ENCODE results near the gene PSMB7.

The PSMB7 gene

GRCh38 chr9:124384846-124385245 is 30.4 kb downstream of the PSMB7 start:
- H3K36me3 Mint-ChIP-seq: peaks cover 7% of the 10 kb centered on the region
- H3K4me1 Mint-ChIP-seq: peaks cover 39% of the 10 kb centered on the region
- no peak overlapping the region for H3K27ac Mint-ChIP-seq
- no peaks in the 10 kb centered on the region for H3K27me3 Mint-ChIP-seq
- H3K4me3 Mint-ChIP-seq: no peak overlapping the region
- no peaks in the 10 kb centered on the region for H3K9me3 Mint-ChIP-seq

GRCh38 chr9:124384210-124384609 is 31.0 kb downstream of the PSMB7 start:
- Mint-ChIP-seq H3K9me3 (no peaks in the 10 kb centered on the region), H3K27ac (no peak overlapping the region), H3K4me1 (peaks cover 36% of the 10 kb centered on the region), H3K27me3 (no peaks in the 10 kb centered on the region), H3K36me3 (peaks cover 7% of the 10 kb centered on the region), H3K4me3 (no peak overlapping the region)

DNA sequence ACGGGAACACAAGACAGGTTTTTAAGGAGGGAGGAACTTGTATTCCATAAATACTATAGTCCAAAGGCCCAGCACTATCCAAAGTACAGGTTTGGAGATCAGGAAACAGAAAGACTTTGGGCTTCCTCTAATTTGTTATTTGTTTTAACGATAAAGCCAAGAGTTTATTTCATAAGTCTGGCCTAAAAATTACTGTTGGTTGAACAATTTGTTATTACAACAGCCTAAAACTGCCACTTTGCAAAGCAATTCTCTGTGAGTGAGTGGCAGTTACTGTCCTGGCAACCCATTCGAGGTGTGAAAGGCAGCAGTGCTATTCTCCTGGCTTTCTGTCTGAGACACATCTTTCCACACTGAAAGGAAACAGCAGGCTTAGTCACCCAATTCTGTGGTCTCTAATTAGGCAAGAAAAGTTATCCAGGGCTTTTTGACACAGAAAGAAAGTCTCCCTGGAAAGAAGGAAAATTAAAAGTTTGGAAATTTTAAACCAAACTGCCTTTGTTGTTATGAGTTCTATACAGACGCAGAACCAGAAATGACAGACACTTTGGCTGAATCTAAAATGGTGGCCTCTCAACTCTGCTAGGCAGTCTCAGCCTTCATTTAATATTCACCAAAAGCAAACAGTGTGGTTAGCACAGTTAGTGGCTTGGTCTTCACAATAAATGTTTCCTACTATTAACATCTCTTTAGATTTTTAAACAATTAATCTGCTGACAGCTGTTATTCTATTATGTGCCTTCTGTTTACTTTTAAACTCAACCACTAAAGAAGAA is 33.9 kb downstream of the PSMB7 start:
- H3K27me3 Mint-ChIP-seq: no peaks in the 10 kb centered on the region
- no peak overlapping the region for H3K27ac Mint-ChIP-seq
- no peaks in the 10 kb centered on the region for H3K9me3 Mint-ChIP-seq
- H3K4me1 Mint-ChIP-seq: peaks cover 31% of the 10 kb centered on the region
- H3K4me3 Mint-ChIP-seq: no peak overlapping the region
- H3K36me3 Mint-ChIP-seq: peaks cover 11% of the 10 kb centered on the region

DNA sequence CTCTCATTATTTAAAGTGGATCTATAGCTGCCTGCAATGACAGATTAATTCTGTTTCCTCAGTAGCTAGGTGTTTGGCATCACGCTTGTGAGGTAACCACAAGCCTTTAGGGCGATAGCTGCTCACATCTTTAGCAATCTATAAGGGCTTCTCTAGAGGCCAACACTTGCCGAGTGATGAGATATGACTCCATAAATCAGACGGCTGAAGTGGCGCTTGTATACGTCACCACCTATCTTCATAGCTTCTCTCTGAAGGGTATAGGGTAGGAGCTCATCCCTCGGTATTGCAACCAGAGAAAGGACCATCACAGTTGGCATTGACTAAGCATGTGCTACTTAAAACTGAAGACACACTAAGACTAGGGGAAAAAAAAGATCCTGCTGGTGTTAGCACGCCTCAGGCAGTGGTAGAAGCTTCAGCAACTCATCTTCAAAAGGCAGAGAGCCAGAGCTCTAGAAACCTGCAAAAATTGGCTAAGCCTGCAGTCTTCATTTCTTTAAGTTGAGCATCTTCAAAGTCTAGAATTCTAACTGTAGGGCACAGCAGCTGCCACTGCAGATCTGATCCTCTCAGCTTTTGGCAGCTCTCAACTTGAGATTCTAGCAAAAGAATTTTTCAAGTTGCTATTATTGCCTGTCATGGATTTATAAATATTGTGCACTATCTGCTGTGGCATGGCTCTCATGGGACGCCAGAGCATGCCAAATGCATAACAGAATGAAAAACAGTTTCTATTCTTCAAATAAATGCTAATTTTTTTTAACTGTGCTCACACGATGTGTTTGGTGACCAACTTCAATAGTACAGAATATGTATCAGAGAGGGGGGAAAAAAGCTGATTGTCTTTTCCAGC is 37.5 kb downstream of the PSMB7 start:
- Mint-ChIP-seq H3K27me3 (no peaks in the 10 kb centered on the region), H3K4me3 (no peak overlapping the region), H3K9me3 (no peaks in the 10 kb centered on the region), H3K36me3 (peaks cover 18% of the 10 kb centered on the region), H3K4me1 (peaks cover 40% of the 10 kb centered on the region), H3K27ac (no peak overlapping the region)

DNA sequence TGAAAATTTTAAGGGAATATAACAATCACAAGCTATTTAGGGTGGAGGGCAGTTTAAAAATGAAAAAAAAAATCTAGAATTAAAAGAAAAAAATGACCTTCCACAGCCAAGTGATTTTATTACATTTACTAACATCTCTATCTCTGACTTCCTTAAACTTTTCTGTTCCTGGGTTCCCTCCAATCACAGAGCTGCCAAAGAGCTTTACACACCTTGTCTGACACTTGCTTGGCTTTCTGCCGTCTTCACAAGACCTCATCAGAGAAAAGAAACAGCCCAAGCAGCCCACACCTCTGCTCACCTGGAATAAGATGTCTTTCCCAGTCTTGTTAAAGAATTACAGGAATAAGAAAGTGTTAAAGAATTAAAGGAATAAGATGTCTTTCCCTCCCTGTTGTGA is 38.9 kb downstream of the PSMB7 start:
- Mint-ChIP-seq H3K27ac (no peak overlapping the region), H3K9me3 (no peaks in the 10 kb centered on the region), H3K27me3 (no peaks in the 10 kb centered on the region), H3K36me3 (peaks cover 20% of the 10 kb centered on the region), H3K4me1 (peaks cover 55% of the 10 kb centered on the region), H3K4me3 (no peak overlapping the region)

DNA sequence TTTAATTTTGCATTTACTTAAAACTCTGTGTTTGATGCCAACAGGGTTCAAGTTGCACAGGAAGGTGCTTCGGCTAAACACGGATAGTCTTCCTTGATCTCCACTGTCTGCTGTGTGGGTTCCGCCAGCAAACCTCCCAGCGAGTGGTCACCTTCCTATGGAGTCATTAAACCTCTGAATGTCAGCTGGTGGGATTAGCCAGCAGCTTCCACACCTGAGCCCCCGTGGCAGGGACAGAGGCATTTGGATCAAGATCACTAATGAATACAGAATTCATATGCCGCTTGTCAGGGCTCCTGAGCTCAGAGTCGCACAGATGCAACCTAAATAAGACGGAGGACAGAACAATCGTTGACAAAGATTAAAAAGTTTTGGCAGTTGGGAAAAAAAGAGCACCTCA is 39.5 kb downstream of the PSMB7 start:
- Mint-ChIP-seq H3K36me3 (peaks cover 20% of the 10 kb centered on the region), H3K9me3 (no peaks in the 10 kb centered on the region), H3K4me1 (peaks cover 60% of the 10 kb centered on the region), H3K4me3 (no peak overlapping the region), H3K27me3 (no peaks in the 10 kb centered on the region), H3K27ac (no peak overlapping the region)

DNA sequence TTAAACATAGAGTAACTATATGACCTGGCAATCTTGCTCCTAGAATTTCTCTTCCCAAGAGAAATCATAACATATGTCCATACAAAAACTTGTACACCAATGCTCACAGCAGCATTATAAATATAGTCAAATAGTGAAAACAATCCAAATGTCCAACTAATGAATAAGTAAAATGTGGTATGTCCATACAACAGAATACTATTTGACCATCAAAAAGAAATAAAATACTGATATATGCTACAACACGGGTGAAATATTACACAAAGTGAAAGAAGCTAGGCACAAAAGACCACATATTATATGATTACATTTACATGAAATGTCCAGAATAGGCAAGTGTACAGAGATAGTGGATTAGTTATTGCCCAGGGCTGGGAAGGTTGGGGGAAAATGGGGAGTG is 41.4 kb downstream of the PSMB7 start:
- H3K27ac Mint-ChIP-seq: no peak overlapping the region
- H3K27me3 Mint-ChIP-seq: no peaks in the 10 kb centered on the region
- no peak overlapping the region for H3K4me3 Mint-ChIP-seq
- peaks cover 65% of the 10 kb centered on the region for H3K4me1 Mint-ChIP-seq
- H3K9me3 Mint-ChIP-seq: no peaks in the 10 kb centered on the region
- peaks cover 18% of the 10 kb centered on the region for H3K36me3 Mint-ChIP-seq

DNA sequence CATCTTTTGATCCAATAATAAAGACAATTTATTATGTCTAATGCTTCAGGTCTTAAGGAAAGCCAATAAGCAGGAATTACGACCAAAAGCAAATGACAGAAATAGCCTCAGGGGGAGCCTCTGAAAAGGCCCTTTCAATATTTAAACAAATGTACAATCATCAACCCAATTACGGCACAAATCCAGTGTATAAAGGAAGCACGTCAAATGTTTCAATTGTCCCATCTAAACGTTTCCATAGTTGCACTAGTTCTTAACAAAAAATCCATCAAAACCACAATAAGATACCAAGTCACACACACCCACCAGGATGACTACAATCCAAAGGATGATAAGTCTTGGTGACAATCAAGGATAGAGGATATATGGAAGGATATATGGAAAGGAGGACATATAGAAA is 41.9 kb downstream of the PSMB7 start:
- Mint-ChIP-seq H3K4me1 (peaks cover 65% of the 10 kb centered on the region), H3K27ac (no peak overlapping the region), H3K36me3 (peaks cover 18% of the 10 kb centered on the region), H3K9me3 (no peaks in the 10 kb centered on the region), H3K27me3 (no peaks in the 10 kb centered on the region), H3K4me3 (no peak overlapping the region)

DNA sequence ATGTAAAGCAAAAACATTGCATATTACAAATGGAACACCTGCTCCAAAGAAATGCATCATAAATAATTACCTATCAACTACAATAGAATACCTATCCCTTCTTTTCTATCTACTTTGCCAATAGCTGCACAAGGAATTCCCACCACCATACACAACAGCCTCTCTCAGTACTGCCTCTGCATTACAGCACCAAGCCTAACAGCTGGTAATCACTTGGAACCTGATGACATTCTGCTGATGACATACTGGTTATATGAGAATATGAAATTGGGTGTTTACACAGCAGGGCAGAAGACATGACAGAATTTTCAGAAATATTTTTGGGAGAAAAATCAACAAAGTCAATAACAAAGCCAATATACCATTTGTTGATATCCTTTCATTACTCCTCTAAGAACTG is 43.2 kb downstream of the PSMB7 start:
- peaks cover 71% of the 10 kb centered on the region for H3K4me1 Mint-ChIP-seq
- no peaks in the 10 kb centered on the region for H3K27me3 Mint-ChIP-seq
- H3K9me3 Mint-ChIP-seq: no peaks in the 10 kb centered on the region
- H3K27ac Mint-ChIP-seq: peak overlapping the region; percentile 31
- H3K4me3 Mint-ChIP-seq: no peak overlapping the region
- H3K36me3 Mint-ChIP-seq: peaks cover 17% of the 10 kb centered on the region

GRCh38 chr9:124370896-124371582 is 44.2 kb downstream of the PSMB7 start:
- Mint-ChIP-seq H3K4me1 (peaks cover 76% of the 10 kb centered on the region), H3K27me3 (no peaks in the 10 kb centered on the region)

DNA sequence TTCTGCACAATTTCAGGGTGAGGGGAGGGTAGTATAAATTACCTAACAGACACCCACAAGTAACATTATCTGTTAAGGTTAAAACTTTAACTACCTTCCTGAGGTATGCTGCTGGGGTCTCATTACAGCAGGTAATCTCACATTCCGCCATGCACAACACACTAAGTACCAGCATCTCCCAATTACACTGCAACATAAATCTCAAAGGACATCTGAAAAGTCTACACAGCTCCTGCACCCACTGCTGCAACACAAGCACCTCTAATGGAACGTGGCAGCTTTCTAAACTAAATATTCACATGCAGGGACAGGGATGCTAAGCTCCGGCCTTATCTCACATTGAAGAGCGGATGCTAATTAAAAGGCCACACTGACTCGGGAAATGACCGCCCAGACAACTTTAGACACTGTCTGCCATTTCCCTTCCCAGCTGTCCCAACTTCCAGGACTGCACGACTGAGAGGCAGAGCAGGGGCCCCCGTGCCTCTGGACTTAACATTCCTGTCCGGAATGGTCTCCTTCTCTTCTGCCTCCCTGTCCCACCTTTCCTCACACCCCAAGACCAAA is 45.9 kb downstream of the PSMB7 start:
- H3K36me3 Mint-ChIP-seq: peaks cover 9% of the 10 kb centered on the region
- H3K9me3 Mint-ChIP-seq: no peaks in the 10 kb centered on the region
- H3K27ac Mint-ChIP-seq: no peak overlapping the region

More at GRCh38 chr9:124370896-124371582, 44.2 kb downstream of the PSMB7 start:
- H3K9me3 Mint-ChIP-seq: no peaks in the 10 kb centered on the region
- no peak overlapping the region for H3K4me3 Mint-ChIP-seq
- H3K36me3 Mint-ChIP-seq: peaks cover 14% of the 10 kb centered on the region
- no peak overlapping the region for H3K27ac Mint-ChIP-seq

GRCh38 chr9:124368692-124369091 is 46.5 kb downstream of the PSMB7 start:
- Mint-ChIP-seq H3K4me1 (peaks cover 87% of the 10 kb centered on the region), H3K27ac (no peak overlapping the region), H3K27me3 (no peaks in the 10 kb centered on the region), H3K4me3 (no peak overlapping the region), H3K36me3 (peaks cover 6% of the 10 kb centered on the region), H3K9me3 (no peaks in the 10 kb centered on the region)

More for the DNA sequence above, 45.9 kb downstream of the PSMB7 start:
- Mint-ChIP-seq H3K4me3 (no peak overlapping the region), H3K27me3 (no peaks in the 10 kb centered on the region), H3K4me1 (peaks cover 85% of the 10 kb centered on the region)

- Mint-ChIP-seq H3K4me3 (no peak overlapping the region), H3K9me3 (no peaks in the 10 kb centered on the region), H3K27ac (no peak overlapping the region), H3K4me1 (peaks cover 80% of the 10 kb centered on the region), H3K36me3 (peaks cover 4% of the 10 kb centered on the region), H3K27me3 (no peaks in the 10 kb centered on the region)
Observed at GRCh38 chr9:124366476-124367220, 48.6 kb downstream of the PSMB7 start.

DNA sequence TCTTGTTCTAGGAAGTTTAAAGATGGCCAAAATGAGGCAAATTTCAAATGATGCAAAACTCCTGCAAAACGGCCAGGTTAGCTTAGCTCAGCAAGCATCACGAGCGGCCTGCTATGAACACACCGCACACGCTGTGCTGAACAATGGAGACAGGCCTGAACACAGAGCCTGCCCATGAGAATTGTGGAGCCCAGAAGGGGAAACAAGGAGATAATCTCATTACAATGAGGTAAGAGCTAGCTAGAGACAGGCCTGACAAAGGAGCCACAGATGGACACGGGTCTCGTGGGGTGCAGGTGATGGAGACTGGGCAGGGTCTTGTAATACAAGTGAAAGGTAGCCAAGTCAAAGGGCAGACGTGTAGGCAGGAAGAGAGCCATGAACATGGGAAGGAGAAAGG is 50.2 kb downstream of the PSMB7 start:
- Mint-ChIP-seq H3K27me3 (no peaks in the 10 kb centered on the region), H3K4me1 (peaks cover 80% of the 10 kb centered on the region), H3K36me3 (peaks cover 4% of the 10 kb centered on the region), H3K4me3 (no peak overlapping the region), H3K27ac (peak overlapping the region; percentile 27), H3K9me3 (no peaks in the 10 kb centered on the region)

DNA sequence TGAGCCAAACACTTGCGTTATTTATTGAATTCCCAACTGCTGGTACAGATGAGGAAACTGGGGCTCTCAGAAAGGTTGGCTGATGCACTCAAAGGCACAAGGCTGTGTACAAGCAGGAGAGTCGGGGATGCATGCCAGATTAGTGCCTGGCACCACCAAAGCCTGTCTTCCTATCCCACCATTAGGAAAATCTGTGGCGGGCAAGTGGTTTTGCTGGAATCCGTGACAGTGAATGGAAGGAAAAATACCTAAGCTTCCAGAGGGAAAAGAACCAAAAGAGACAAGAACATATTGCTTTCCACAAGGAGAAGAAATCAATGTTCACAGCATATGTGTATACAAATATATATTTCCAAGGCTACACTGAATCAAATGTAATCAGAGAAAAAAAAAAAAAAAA is 51.1 kb downstream of the PSMB7 start:
- H3K4me3 Mint-ChIP-seq: no peak overlapping the region
- H3K36me3 Mint-ChIP-seq: peaks cover 5% of the 10 kb centered on the region
- H3K27me3 Mint-ChIP-seq: no peaks in the 10 kb centered on the region
- peaks cover 77% of the 10 kb centered on the region for H3K4me1 Mint-ChIP-seq
- H3K27ac Mint-ChIP-seq: no peak overlapping the region
- no peaks in the 10 kb centered on the region for H3K9me3 Mint-ChIP-seq
